H1 (cell line): ENCODE data around the gene SYNPO. TPM values are rescaled to one million over a fixed set of nuclear protein-coding genes. Genes with fewer than 3 reads are reported as not detected.

Experiments
- CTCF ChIA-PET: fragments of 300-600 bp; sonication (Branson Sonifier 250); formaldehyde crosslinking; loops from one replicate; lab custom pipeline; 2021; ENCODE audit not compliant: partially characterized antibody; lab: Charles Lee
- POLR2A ChIA-PET: fragments of 300-600 bp; sonication (Branson Sonifier 250); formaldehyde crosslinking; loops from one replicate; lab custom pipeline; 2021; ENCODE audit warnings: inconsistent platforms; ENCODE audit not compliant: partially characterized antibody; lab: Charles Lee
- DNase-seq, 2 experiments: peaks; one replicate each; pipeline versions ENCODE4 v3.0.0 to v3.0.0-alpha.2; 2010 to 2022; ENCODE audit warnings: low spot score in 2 of 2, low read depth in 1 of 2, mixed read lengths in 1 of 2
- FAIRE-seq: peaks from 2 replicates; lab custom pipeline; 2011; peaks lifted over from hg19 to GRCh38; lab: Jason Lieb, UNC
- H2AFZ ChIP-seq: 2 replicates; pipeline ENCODE4 v1.8.1; 2012; ENCODE audit warnings: low read length, inconsistent platforms
- H2AK5ac ChIP-seq: 2 replicates; pipeline ENCODE4 v1.6.1; 2013; ENCODE audit warnings: low read depth, low read length
- H2BK120ac ChIP-seq: replicated peaks from 2 replicates; pipeline ENCODE3; 2013; ENCODE audit warnings: low read depth, low read length, inconsistent platforms
- H2BK12ac ChIP-seq: 2 replicates; pipeline ENCODE4 v1.6.1; 2013; ENCODE audit warnings: low read depth, low read length
- H2BK15ac ChIP-seq: 2 replicates; pipeline ENCODE4 v1.6.1; 2013; ENCODE audit warnings: low read length
- H2BK20ac ChIP-seq: 2 replicates; pipeline ENCODE4 v1.6.1; 2013; ENCODE audit warnings: low read length
- H2BK5ac ChIP-seq: 2 replicates; pipeline ENCODE4 v1.6.1; 2013; ENCODE audit warnings: low read depth, low read length
- H3K14ac ChIP-seq: 2 replicates; pipeline ENCODE4 v1.6.1; 2013; ENCODE audit warnings: inconsistent platforms; ENCODE audit not compliant: insufficient read length
- H3K18ac ChIP-seq: 2 replicates; pipeline ENCODE4 v1.6.1; 2013; ENCODE audit warnings: low read length; ENCODE audit errors: extremely low read depth
- H3K23ac ChIP-seq: 2 replicates; pipeline ENCODE4 v1.6.1; 2013; ENCODE audit warnings: inconsistent platforms; ENCODE audit not compliant: insufficient read length
- H3K23me2 ChIP-seq: 2 replicates; pipeline ENCODE4 v1.6.1; 2013; ENCODE audit warnings: low read depth, low read length
- H3K27ac ChIP-seq: 2 replicates; pipeline ENCODE4 v1.6.1; 2011; ENCODE audit warnings: low read depth, low read length, inconsistent platforms
- H3K27me3 ChIP-seq, 4 experiments: replicated peaks in 1 of 4; 1 replicate in 1 of 4; 2 replicates in 3 of 4; pipeline versions ENCODE4 v1.6.1 to v1.8.1; 2011 to 2013; ENCODE audit warnings: low read length in 3 of 4, mild to moderate bottlenecking in 3 of 4, inconsistent platforms in 2 of 4, mixed read lengths in 2 of 4, moderate library complexity in 1 of 4; ENCODE audit not compliant: control insufficient read depth in 3 of 4, insufficient read depth in 3 of 4; ENCODE audit errors: extremely low read depth in 1 of 4
- H3K36me3 ChIP-seq, 4 experiments: 2 replicates each; pipeline versions ENCODE4 v1.6.1 to v1.8.1; 2011 to 2013; ENCODE audit warnings: mild to moderate bottlenecking in 4 of 4, low read length in 3 of 4, moderate library complexity in 2 of 4, control low read depth in 1 of 4, inconsistent platforms in 1 of 4; ENCODE audit not compliant: insufficient read depth in 4 of 4, control insufficient read depth in 2 of 4
- H3K4ac ChIP-seq: replicated peaks from 2 replicates; pipeline ENCODE3; 2013; ENCODE audit warnings: low read length, low read depth, mixed read lengths, inconsistent platforms; ENCODE audit not compliant: insufficient read length
- H3K4me1 ChIP-seq, 4 experiments: replicated peaks in 1 of 4; 1 replicate in 1 of 4; 2 replicates in 3 of 4; pipeline versions ENCODE4 v1.6.1 to v1.8.1; 2011 to 2013; ENCODE audit warnings: low read length in 3 of 4, inconsistent platforms in 2 of 4, mixed read lengths in 1 of 4; ENCODE audit not compliant: insufficient read depth in 4 of 4, control insufficient read depth in 3 of 4
- H3K4me2 ChIP-seq, 2 experiments: 2 replicates each; pipeline versions ENCODE4 v1.6.1 to v1.8.1; 2011 to 2013; ENCODE audit warnings: low read depth in 2 of 2, low read length in 2 of 2, control low read depth in 1 of 2, inconsistent platforms in 1 of 2, mild to moderate bottlenecking in 1 of 2; ENCODE audit not compliant: insufficient read depth in 1 of 2
- H3K4me3 ChIP-seq, 4 experiments: fragments of 200-600, 300-600 bp in 1 of 4; sonication (generic), shearing (Covaris generic), sonication (Bioruptor Twin) in 1 of 4; 2 replicates each; pipeline versions ENCODE4 v1.5.1 to v1.8.1; 2011 to 2016; ENCODE audit warnings: low read length in 4 of 4, low read depth in 3 of 4, control low read depth in 2 of 4, inconsistent platforms in 2 of 4, mild to moderate bottlenecking in 2 of 4, mixed read lengths in 1 of 4, moderate library complexity in 1 of 4; ENCODE audit not compliant: insufficient read depth in 2 of 4; ENCODE audit errors: extremely low read depth in 1 of 4
- H3K56ac ChIP-seq: replicated peaks from 2 replicates; pipeline ENCODE3; 2013; ENCODE audit warnings: low read depth, mild to moderate bottlenecking, mixed read lengths, low read length, inconsistent platforms; ENCODE audit not compliant: insufficient read length
- H3K79me1 ChIP-seq: 2 replicates; pipeline ENCODE4 v1.6.1; 2013; ENCODE audit warnings: low read depth, low read length, control low read depth
- H3K79me2 ChIP-seq, 2 experiments: 2 replicates each; pipeline versions ENCODE4 v1.6.1 to v1.8.1; 2012 to 2013; ENCODE audit warnings: low read length in 2 of 2, mild to moderate bottlenecking in 2 of 2, inconsistent platforms in 1 of 2; ENCODE audit not compliant: insufficient read depth in 2 of 2, control insufficient read depth in 1 of 2
- H3K9ac ChIP-seq, 4 experiments: replicated peaks in 1 of 4; 1 replicate in 1 of 4; 2 replicates in 3 of 4; pipeline versions ENCODE4 v1.6.1 to v1.8.1; 2011 to 2013; ENCODE audit warnings: low read depth in 3 of 4, low read length in 3 of 4, control low read depth in 2 of 4, mild to moderate bottlenecking in 2 of 4, moderate library complexity in 2 of 4, inconsistent platforms in 1 of 4; ENCODE audit errors: extremely low read depth in 1 of 4
- H3K9me3 ChIP-seq, 2 experiments: 2 replicates each; pipeline versions ENCODE4 v1.6.1 to v1.8.1; 2012 to 2013; ENCODE audit warnings: mild to moderate bottlenecking in 2 of 2, moderate library complexity in 2 of 2, control low read depth in 1 of 2, inconsistent platforms in 1 of 2, low read depth in 1 of 2, low read length in 1 of 2, mixed read lengths in 1 of 2; ENCODE audit not compliant: insufficient read depth in 2 of 2
- H4K20me1 ChIP-seq, 2 experiments: replicated peaks in 1 of 2; 2 replicates each; pipeline versions ENCODE3 to v1.8.1; 2011 to 2013; ENCODE audit warnings: inconsistent platforms in 2 of 2, low read length in 2 of 2, mild to moderate bottlenecking in 1 of 2; ENCODE audit not compliant: insufficient read depth in 2 of 2, control insufficient read depth in 1 of 2
- H4K5ac ChIP-seq: 2 replicates; pipeline ENCODE4 v1.6.1; 2013; ENCODE audit warnings: low read length, low read depth, mixed read lengths, inconsistent platforms; ENCODE audit not compliant: insufficient read length
- H4K8ac ChIP-seq: 2 replicates; pipeline ENCODE4 v1.8.0; 2013; ENCODE audit warnings: mild to moderate bottlenecking, moderate library complexity, low read length, inconsistent platforms; ENCODE audit not compliant: insufficient read depth; ENCODE audit errors: extremely low read depth
- H4K91ac ChIP-seq: replicated peaks from 2 replicates; pipeline ENCODE3; 2013; ENCODE audit warnings: low read length, mixed read lengths, inconsistent platforms; ENCODE audit not compliant: insufficient read length
- ATF2 ChIP-seq: IDR thresholded peaks from 2 replicates; pipeline ENCODE4 v1.6.1; 2012; ENCODE audit warnings: low read length, inconsistent platforms
- BCL11A ChIP-seq, 2 experiments: IDR thresholded peaks; one replicate each; pipeline ENCODE4 v1.6.1; 2011; ENCODE audit warnings: low read depth in 2 of 2, low read length in 2 of 2, mild to moderate bottlenecking in 2 of 2
- CBX5 ChIP-seq: fragments of 300-800, 300-1000 bp; sonication (generic); IDR thresholded peaks from 2 replicates; pipeline ENCODE4 v1.7.1; 2016; ENCODE audit warnings: antibody characterized with exemption, low read length, low read depth
- FOSL1 ChIP-seq: IDR thresholded peaks from 2 replicates; pipeline ENCODE4 v1.6.1; 2011; ENCODE audit warnings: mild to moderate bottlenecking, low read depth, low read length, moderate library complexity; ENCODE audit not compliant: insufficient read depth
- HDAC2 ChIP-seq, 2 experiments: fragments of 300-600 bp in 1 of 2; sonication (generic) in 1 of 2; IDR thresholded peaks; 2 replicates each; pipeline ENCODE4 v1.6.1; 2011 to 2012; ENCODE audit warnings: low read depth in 2 of 2, low read length in 2 of 2, mild to moderate bottlenecking in 2 of 2, moderate library complexity in 2 of 2, borderline replicate concordance in 1 of 2, inconsistent platforms in 1 of 2
- KDM5A ChIP-seq: fragments of 200-600 bp; IDR thresholded peaks from 2 replicates; pipeline ENCODE4 v1.7.1; 2012; ENCODE audit warnings: mild to moderate bottlenecking, low read length, inconsistent platforms, mixed read lengths
- SIN3A ChIP-seq, 2 experiments: IDR thresholded peaks in 1 of 2; conservative IDR thresholded peaks in 1 of 2; 2 replicates each; pipeline ENCODE4 v1.6.1; 2011 to 2012; ENCODE audit warnings: low read length in 2 of 2, improper control_type of control experiment in 1 of 2, low read depth in 1 of 2, mild to moderate bottlenecking in 1 of 2
- WGBS, 2 experiments: shearing (Covaris generic) in 1 of 2; methylation state at CpG; one replicate each; pipeline versions ENCODE4 v1.1.6 to v1.1.7; 2013 to 2015; ENCODE audit warnings: low lambda C conversion rate in 2 of 2, mixed read lengths in 2 of 2, inconsistent platforms in 1 of 2, low coverage in 1 of 2, missing lambda C conversion rate in 1 of 2; ENCODE audit not compliant: insufficient replicate concordance in 2 of 2, insufficient coverage in 1 of 2, insufficient read length in 1 of 2; ENCODE audit errors: extremely low coverage in 1 of 2, missing lambda C conversion rate in 1 of 2; 5-methylcytosine and 5-hydroxymethylcytosine counted together
- polyA plus RNA-seq, 7 experiments: library from polyadenylated mRNA; depleted of rRNA in 3 of 7; stranded (reverse) in 5 of 7; unstranded in 2 of 7; fragments of >200 nt in 5 of 7; fragments of 200-250 nt in 2 of 7; gene quantifications; 1 replicate in 5 of 7; 2 replicates in 1 of 7; 4 replicates in 1 of 7; pipeline versions ENCODE4 v1.2.1 to v1.2.3, GENCODE V29; 2011 to 2013; ENCODE audit warnings: missing spikeins in 2 of 7, mixed read lengths in 2 of 7
- total RNA-seq: library from RNA; stranded (reverse); fragmentation: NEBNext Ultra II Directional; extraction: Animal tissue kit (Norgen Biotek cat#: 25700); gene quantifications from 2 replicates; pipeline ENCODE4 v1.2.1, GENCODE V29; 2021
- TF ChIP-seq, protein P1 (sequence below): IDR thresholded peaks from 2 replicates; pipeline ENCODE4 v1.6.1; 2011; ENCODE audit warnings: low read depth, mild to moderate bottlenecking, low read length; ENCODE audit not compliant: insufficient read depth

Gene SYNPO
- total and polyA plus RNA-seq, 2 of the 8 experiments (the other 6 are each of a cell fraction or from before 2014, with no cell fraction given), result 2.3 TPM

GRCh38 chr5:150651924-150652671 lies 11.6 kb downstream of the SYNPO start:
- no peak overlapping the region for H3K56ac ChIP-seq
- DNase-seq, result no peak
- CTCF ChIA-PET, result interaction anchor here (0.7 to 20.1 kb wide), 22 partner anchors 4 to 202 kb away, joined by 3 to 303 read pairs (median 6); partner anchors contain the start of genes MYOZ3, RPS14 and SYNPO
- H3K36me3 ChIP-seq, result no peaks in the 10 kb centered on the region
- H3K23me2 ChIP-seq, result peaks cover 2% of the 10 kb centered on the region; the same call in 1 of the 2 replicates
- 83% methylated on average over 13 of the region's 13 CpGs; no CpG with 5 or more reads in 1 of the 2 experiments for WGBS, 2 experiments
- H2BK20ac ChIP-seq, result peak overlapping the region; percentile 72; the same call in 1 of the 2 replicates
- H3K23ac ChIP-seq, result no peak overlapping the region
- H3K4me1 ChIP-seq, result peaks cover 0 to 3% (median 2%) of the 10 kb centered on the region in 4 experiments; a peak in 4 of 7 replicates
- no peak overlapping the region; the same call in 1 of the 2 replicates for H2BK5ac ChIP-seq
- H3K4me3 ChIP-seq, result no peak overlapping the region
- no peaks in the 10 kb centered on the region for H3K9me3 ChIP-seq
- H2BK12ac ChIP-seq, result peak overlapping the region; percentile 87; the same call in 1 of the 2 replicates
- no peak overlapping the region for H3K4me2 ChIP-seq
- no peaks in the 10 kb centered on the region for H3K79me2 ChIP-seq
- no peaks in the 10 kb centered on the region for H4K20me1 ChIP-seq
- no peak overlapping the region for H4K91ac ChIP-seq
- peak overlapping the region; percentile 31 for H2BK15ac ChIP-seq
- H3K9ac ChIP-seq, result no peak overlapping the region
- H2AFZ ChIP-seq, result no peak overlapping the region
- no peak overlapping the region for H3K4ac ChIP-seq
- H3K14ac ChIP-seq, result no peak overlapping the region
- H3K79me1 ChIP-seq, result no peaks in the 10 kb centered on the region
- no peak for FAIRE-seq
- H2BK120ac ChIP-seq, result no peak overlapping the region
- peak overlapping the region; percentile 96; the same call in 1 of the 2 replicates for H2AK5ac ChIP-seq
- H3K27ac ChIP-seq, result no peak overlapping the region
- no peak overlapping the region for H4K8ac ChIP-seq
- H4K5ac ChIP-seq, result no peak overlapping the region
- H3K27me3 ChIP-seq, result no peaks in the 10 kb centered on the region; a peak in 1 of 7 replicates
- no peak overlapping the region; the same call in 1 of the 2 replicates for H3K18ac ChIP-seq
- POLR2A ChIA-PET, result interaction anchor here (0.6 to 1.4 kb wide), 7 partner anchors 10 to 954 kb away, joined by 3 to 7 read pairs (median 3); partner anchors contain the start of gene MYOZ3
- TF ChIP-seq KDM5A, result no peak
- TF ChIP-seq BCL11A (IDR thresholded peaks at IDR 0.05; ENCODE audit: low read depth in 2 of 2, low read length in 2 of 2), result no peak
- no peak for TF ChIP-seq CBX5
- TF ChIP-seq, protein P1, sequence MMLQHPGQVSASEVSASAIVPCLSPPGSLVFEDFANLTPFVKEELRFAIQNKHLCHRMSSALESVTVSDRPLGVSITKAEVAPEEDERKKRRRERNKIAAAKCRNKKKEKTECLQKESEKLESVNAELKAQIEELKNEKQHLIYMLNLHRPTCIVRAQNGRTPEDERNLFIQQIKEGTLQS, result no peak
- no peak for TF ChIP-seq HDAC2 (IDR thresholded peaks at IDR 0.05; ENCODE audit: borderline replicate concordance in 1 of 2, low read depth in 2 of 2, low read length in 2 of 2)
- TF ChIP-seq ATF2, result no peak
- no peak for TF ChIP-seq SIN3A (conservative IDR thresholded peaks at IDR 0.05 in 1 of 2, IDR thresholded peaks at IDR 0.05 in 1 of 2; ENCODE audit: low read depth in 1 of 2, low read length in 2 of 2)
- TF ChIP-seq FOSL1, result no peak
